Neural crest cell (in vitro differentiated cells): ENCODE measurements around the gene FRG1. TPM values are rescaled to one million over a fixed set of nuclear protein-coding genes. Genes with fewer than 3 reads are reported as not detected.
"Not testable (repeated sequence)": the region's sequence is repeated elsewhere in the genome, so short reads cannot be mapped to it uniquely, and the experiment has no call there.

ENCODE experiments used
- DNase-seq: peaks from one replicate; pipeline ENCODE4 v3.0.0; 2021; ENCODE audit warnings: low read depth, mixed read lengths, low spot score
- H3K27ac Mint-ChIP-seq: one replicate; pipeline ENCODE4 v1.8.0; 2021; ENCODE audit warnings: mild to moderate bottlenecking, mixed read lengths; ENCODE audit not compliant: unreplicated experiment
- H3K27me3 Mint-ChIP-seq: 2 replicates; pipeline ENCODE4 v1.8.0; 2021; ENCODE audit warnings: low read depth, mild to moderate bottlenecking, mixed read lengths
- H3K36me3 Mint-ChIP-seq: 2 replicates; pipeline ENCODE4 v1.8.0; 2021; ENCODE audit warnings: low read depth, mild to moderate bottlenecking, mixed read lengths
- H3K4me1 Mint-ChIP-seq: 2 replicates; pipeline ENCODE4 v1.8.0; 2021; ENCODE audit warnings: mixed read lengths
- H3K4me3 Mint-ChIP-seq: one replicate; pipeline ENCODE4 v1.8.0; 2021; ENCODE audit warnings: mild to moderate bottlenecking, mixed read lengths
- H3K9me3 Mint-ChIP-seq: 2 replicates; pipeline ENCODE4 v1.8.0; 2021; ENCODE audit warnings: mixed read lengths
- CTCF ChIP-seq: fragments of 200-600 bp; sonication (generic); conservative IDR thresholded peaks from 2 replicates; pipeline ENCODE4 v1.5.0; 2021; ENCODE audit warnings: antibody characterized with exemption, mild to moderate bottlenecking
- total RNA-seq: library from RNA; stranded (reverse); gene quantifications from 2 replicates; pipeline ENCODE4 v1.2.1, GENCODE V29; 2021

Gene FRG1
- total RNA-seq, 1 donor from 2014 or later = 41.5 TPM

DNA sequence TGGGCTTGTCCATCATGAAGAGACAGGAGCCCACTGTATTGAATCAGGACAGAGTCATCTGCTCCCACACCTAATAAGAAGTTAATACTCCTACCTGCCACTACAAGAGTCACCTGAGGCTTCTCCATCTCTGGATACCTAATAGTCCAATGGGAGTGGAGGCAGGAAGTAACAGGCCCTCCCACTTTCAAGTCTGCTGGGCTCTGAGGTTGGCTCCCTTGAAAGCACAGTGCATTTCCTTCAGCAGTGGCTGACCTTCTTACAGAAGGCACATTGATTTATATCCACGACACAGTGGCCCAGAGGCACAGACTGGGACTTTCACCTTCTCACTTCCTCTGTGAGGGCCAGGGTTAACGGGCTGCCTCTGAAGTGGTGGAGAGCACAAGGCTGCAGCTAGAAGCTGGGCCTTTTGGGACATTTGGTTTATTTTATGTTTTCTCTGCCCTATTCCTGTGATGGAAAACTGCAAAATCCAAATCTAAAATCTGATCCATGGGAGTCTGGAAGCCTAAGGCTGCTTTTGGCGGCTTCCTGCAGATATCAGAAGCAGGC lies 48.3 kb downstream of the FRG1 start:
- Mint-ChIP-seq H3K27me3 (peaks cover 1% of the 10 kb centered on the region), H3K4me1 (no peaks in the 10 kb centered on the region), H3K36me3 (peaks cover 4% of the 10 kb centered on the region), H3K27ac (no peak overlapping the region), H3K9me3 (peaks cover 11% of the 10 kb centered on the region), H3K4me3 (no peak overlapping the region)
- no peak for TF ChIP-seq CTCF
- no peak for DNase-seq

- peaks cover 13% of the 10 kb centered on the region for H3K9me3 Mint-ChIP-seq
- not testable (repeated sequence) for DNase-seq, H3K27ac Mint-ChIP-seq, H3K4me1 Mint-ChIP-seq, H3K36me3 Mint-ChIP-seq, H3K27me3 Mint-ChIP-seq, H3K4me3 Mint-ChIP-seq
Observed at GRCh38 chr4:189989941-189990340, 49.3 kb downstream of the FRG1 start.

Other genes starting within 250 kb of the FRG1 start
- not detected in 2 replicates for gene FRG2, start 86.4 kb downstream of the FRG1 start, total RNA-seq
- not detected in 2 replicates for gene DBET, start 123.6 kb downstream of the FRG1 start, total RNA-seq
- gene DUX4, start 232.9 kb downstream of the FRG1 start, total RNA-seq = not detected in 2 replicates